ENCODE data around the gene SEC22A.
"Not testable (repeated sequence)": the region's sequence is repeated elsewhere in the genome, so short reads cannot be mapped to it uniquely, and the experiment has no call there.

The SEC22A gene

DNA sequence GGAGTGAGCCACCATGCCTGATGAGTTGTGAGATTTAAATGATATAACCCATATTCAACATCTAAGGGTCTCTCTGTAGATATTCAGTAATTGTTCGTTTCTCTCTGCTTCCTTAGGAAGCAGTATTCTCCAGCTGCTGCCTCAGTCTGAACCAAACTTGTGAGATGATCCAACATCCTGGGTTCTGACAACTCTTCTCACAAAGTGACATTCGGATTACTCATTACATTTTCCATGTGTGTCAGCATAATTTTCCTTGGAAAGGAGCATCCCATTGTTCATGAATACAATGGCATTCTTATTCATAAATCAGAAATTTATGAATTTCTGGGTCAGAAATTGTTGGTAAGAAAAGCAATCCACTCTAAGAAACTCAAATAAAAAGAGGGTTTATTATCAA is 15.0 kb upstream of the SEC22A start:
- no peak for DNase-seq

DNA sequence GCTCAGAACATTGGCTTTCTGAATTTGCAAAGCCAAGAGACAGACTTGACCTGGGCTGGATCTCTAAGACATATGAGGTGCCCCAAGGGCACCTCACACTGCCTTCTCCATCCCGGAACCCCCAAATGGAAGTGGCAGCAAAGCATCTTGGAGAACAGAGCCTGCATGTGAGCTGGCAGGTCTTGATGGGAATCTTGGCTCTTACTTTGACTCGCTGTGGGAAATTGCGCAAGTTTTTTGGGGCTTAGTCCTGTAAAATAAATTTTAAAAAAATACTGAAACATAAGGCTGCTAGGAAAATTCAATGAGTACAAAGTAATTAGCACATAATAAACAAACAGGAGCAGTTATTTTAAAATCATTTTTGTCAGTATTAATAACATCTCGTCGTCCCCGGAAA is 13.7 kb upstream of the SEC22A start:
- no peak for DNase-seq

DNA sequence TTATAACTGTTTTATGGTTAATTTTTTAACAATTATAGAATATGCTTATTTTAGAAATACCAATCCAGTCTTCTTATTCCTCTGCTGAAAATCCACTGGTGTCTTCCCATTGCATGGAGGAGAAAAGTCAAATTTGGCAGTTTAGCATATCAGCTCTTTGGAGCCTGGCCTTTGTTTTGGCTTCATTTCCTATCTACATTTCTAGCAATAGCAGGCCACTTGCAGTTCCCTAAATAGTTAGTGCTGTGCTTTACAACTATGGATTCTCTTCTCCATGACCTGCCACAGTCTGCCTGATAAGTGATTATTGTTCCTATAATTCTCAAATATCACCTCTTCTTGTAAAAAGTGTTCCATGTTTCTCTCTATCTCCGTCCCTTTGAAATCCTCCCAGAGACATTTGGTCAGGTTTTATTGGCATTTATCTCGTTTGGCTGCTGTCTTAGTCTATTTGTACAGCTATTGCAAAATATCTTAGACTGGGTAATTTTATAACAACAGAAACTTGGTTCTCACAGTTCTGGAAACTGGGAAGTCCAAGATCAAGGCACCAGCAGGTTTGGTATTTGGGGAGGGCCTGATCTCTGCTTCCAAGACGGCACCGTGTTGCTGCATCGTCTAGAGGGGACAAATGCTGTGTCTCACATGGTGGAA is 8.2 kb upstream of the SEC22A start:
- peak; percentile 31 for DNase-seq

DNA sequence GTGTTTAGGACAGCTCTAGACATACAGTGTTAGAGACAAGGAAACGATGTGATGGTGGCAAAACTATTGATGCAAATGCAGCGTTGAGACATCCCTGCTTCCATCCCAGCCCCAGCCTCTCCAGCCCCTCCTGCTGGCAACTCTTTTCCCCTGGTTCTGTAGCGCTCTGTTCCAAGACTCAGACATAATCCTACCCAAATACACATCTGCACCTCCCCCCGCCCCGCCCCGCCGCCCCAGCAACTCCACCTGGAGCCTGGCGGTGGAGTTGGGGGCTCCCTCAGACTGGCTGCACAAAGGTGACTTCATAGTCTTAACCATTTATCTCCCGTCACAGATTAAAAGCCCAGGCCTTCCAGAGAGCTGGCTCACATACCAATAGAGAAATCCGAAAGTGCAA is 7.2 kb upstream of the SEC22A start:
- DNase-seq: peak; percentile 86

DNA sequence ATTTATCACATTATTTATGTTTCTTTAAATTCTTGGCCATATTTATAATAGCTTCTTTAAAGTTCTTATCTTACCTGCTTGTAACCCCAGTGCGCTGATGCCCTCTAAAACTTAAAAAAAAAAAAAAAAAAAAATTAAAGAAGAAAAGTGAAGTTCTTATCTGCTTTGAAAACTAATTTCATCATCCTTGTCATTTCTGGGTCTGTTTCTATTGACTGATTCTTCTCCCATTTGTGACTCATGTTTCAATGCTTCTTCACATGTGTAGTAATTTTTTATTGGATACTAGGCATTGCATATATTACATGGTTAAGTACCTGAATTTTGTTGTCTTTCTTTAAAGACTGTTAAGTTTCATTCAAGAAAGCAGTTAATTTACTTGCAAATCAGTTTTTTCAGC is 3.4 kb upstream of the SEC22A start:
- no peak for DNase-seq

DNA sequence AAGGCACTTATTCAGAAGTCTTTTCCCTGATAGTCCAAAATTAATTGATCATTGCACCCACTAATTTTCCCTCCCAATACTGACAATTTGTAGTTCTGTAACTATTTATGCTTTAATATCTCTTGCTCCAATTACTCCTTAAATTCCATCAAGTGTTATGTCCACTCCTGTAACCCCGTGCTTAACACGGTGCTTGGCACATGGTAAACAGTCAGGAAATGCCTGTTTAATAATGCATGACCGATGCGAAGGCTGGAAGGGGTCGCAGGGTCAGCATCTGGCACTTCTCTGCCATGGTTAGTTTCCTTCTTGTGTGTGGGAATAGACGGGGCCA is 553 bp upstream of the SEC22A start:
- no peak for DNase-seq

DNA sequence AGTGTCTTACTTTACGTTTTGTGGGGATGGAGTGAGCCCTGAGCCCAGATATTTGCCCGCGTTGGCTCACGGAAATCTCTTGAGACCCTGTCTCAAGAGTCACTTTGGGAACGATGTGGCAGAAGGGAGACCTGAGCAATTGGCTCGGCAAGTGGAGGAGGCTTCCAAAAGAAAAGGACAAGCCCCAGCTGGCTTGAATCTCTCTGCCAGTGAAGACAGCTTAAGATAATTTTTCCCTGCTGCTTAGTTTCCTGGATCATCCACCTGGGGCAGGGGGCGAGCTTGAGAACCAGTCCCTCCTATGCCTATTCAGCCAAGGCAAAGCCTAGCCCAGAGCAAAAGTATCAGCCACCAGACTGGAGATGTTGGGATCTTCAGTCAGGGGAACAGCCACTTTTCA is 708 bp downstream of the SEC22A start:
- DNase-seq: peak; percentile 72

DNA sequence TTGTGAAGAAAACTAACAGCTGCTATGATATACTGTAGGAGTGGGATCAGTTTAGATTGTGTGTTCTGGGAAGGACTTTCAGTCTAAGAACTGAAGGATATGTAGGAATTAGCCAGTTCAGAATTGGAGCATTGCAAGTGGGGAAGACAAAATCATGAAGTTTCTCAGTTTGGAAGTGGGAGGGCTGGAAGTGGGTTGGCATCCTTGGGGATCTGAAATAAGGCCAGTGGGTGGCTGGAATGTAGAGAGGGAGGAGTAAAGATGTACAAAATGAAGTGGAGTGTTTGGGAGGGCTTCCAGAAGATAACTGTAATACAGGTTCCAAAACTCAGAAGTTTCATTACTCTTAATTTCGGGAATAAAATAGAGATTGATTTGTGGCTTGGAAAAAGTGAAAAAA is 17.2 kb downstream of the SEC22A start:
- no peak for DNase-seq

DNA sequence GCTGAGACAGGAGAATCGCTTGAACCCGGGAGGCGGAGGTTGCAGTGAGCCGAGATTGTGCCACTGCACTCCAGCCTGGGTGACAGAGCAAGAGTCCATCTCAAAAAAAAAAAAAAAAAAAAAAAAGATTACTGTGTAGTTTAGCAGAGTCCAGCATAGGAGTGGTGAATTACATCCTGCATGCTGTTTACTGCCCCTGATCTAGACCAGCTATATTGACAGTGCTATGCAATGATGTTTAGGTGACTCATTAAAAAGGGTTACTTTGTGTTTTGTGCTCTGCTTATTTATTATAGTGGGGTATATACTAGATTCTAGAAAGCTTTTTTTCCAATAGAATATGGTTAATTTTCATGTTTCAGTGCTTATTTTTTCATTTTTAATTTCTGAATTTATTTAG is 19.6 kb downstream of the SEC22A start:
- DNase-seq: not testable (repeated sequence)

DNA sequence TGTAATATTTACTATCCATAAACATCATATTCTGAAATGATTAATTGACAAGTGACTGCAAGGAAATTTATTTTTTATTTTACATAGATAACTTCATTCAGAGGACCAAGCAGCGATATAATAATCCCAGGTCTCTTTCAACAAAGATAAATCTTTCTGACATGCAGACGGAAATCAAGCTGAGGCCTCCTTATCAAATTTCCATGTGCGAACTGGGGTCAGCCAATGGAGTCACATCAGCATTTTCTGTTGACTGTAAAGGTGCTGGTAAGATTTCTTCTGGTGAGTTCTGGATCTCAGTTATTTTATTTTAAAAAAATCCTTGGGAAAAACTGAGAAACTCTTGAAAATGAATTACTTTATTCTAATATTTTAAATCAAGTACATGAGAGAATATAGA is 23.3 kb downstream of the SEC22A start:
- no peak for DNase-seq

DNA sequence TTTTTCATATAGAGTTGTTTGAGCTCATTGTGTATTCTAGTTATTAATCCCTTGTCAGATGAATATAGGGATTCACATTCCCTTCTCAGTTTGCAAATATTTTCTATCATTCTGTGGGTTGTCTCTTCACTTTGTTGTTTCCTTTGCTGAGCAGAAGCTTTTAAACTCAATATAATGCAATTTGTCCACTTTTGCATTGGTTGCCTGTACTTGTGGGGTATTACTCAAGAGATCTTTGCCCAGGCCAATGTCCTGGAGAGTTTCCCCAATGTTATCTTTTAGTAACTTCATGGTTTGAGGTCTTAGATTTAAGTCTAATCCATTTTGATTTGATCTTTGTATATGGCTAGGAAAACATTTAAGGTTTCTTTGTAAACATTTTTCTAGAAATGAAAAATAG is 24.8 kb downstream of the SEC22A start:
- no peak for DNase-seq

DNA sequence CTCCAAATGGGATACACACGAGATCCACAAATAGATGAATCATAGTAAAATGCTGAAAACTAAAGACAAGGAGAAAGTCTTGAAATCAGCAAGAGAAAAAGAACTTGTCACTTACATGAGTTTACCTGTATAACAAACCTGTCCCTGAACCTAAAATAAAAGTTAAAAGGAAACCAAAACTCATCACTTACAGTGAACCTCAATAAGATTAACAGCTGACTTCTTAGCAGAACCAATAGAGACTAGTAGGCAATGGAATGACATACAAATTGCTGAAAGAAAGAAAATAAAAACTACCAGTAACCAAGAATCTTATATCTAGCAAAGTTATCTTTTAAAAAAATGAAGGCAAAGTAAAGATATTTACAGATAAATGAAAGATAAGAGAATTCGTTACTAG is 27.4 kb downstream of the SEC22A start:
- DNase-seq: no peak

DNA sequence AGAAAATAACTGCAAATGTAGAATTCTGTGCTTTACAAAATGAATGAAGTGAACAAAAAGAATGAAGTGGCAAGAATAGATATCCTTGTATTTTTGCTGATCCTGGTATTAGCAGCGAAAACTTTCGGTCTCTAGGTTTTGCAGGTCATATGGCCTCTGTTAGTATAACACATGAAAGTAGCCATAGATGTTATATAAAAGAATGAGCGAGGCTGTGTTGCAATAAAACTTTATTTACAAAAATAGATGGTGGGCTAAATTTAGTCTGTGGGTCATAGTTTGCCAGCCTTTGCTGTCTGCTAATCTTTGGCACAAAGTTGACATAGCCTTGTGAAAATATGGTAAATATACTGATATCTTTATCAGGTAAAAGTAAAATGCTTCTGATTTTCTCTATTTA is 35.2 kb downstream of the SEC22A start:
- no peak for DNase-seq

DNA sequence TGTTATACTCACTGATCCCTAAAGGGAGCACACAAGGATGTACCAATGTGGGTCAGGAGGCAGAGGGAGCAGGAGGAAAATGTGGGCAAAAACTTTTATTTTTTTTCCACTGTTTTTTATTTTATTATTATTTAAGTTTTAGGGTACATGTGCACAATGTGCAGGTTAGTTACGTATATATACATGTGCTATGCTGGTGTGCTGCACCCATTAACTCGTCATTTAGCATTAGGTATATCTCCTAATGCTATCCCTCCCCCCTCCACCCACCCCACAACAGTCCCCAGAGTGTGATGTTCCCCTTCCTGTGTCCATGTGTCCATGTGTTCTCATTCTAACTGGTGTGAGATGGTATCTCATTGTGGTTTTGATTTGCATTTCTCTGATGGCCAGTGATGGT is 37.4 kb downstream of the SEC22A start:
- DNase-seq: not testable (repeated sequence)

DNA sequence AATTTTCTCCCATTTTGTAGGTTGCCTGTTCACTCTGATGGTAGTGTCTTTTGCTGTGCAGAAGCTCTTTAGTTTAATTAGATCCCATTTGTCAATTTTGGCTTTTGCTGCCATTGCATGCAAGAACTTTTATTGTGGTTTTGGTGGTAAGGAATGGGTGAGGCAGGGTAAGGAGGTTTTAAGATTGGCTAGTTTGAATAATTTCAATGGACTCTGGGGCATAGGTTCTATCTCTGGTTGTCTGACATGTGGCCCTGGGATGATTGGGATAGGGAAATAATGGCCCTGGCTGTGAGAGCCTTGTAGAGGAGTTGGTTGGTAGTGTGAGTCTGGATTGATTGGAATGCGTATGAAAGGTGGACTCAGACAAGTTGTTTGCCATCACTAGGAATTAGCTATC is 38.0 kb downstream of the SEC22A start:
- DNase-seq: no peak

DNA sequence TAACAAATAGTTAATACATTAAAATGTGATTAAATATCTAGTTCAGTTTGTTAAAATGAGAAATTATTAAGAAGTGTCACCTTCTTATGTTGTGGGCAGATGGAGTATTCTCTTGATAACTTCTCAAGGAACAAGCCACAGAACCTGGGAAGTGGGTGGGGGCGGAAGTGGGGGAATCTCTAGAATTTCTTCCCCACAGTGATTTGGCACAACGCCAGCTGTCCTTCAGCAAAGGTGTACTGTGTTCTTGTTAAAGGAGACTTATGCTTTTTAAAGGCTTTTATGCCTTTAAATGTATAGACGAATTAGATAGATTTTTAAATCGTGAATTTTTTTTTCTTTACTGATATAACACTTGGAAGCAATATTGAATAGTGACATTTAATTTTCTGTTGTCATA is 42.4 kb downstream of the SEC22A start:
- DNase-seq: peak; percentile 59

DNA sequence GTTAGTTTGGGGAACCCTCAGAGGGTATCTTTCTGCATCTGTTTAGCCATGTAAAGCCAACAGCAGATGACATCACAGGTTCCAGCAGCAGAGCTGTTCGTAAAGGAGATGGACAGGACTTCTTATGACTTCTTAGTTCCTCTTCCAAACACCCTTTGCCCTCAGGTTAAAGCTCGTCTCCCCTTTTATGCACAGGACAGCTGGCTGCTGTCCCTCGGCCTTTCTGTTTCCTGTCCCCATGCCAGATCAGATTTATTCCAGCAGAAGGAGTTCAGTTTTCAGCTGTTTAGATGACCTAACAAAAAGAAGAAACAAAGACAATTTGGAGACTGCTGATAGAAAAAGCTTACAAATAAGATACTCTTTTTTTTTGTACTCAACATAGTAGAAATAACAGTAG is 45.1 kb downstream of the SEC22A start:
- DNase-seq: peak; percentile 32

DNA sequence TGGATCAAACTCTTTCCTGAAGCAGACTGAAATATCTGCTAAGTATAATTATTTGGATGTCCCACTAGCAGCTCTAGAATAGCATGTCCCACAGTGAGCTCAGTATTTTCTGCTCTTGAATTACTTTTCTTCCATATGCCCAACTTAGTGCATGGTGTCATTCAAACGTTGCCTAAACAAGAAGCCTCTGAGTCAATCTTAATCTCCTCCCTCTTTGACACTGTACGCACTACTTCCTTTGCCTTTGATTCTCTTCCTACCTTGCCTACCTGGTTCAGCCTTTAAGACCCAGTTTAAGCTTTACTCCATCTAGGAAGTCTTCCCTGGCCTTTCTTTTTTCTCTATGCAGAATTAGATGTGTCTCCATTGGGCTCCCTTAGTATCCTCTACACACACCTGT is 54.5 kb downstream of the SEC22A start:
- DNase-seq: no peak

DNA sequence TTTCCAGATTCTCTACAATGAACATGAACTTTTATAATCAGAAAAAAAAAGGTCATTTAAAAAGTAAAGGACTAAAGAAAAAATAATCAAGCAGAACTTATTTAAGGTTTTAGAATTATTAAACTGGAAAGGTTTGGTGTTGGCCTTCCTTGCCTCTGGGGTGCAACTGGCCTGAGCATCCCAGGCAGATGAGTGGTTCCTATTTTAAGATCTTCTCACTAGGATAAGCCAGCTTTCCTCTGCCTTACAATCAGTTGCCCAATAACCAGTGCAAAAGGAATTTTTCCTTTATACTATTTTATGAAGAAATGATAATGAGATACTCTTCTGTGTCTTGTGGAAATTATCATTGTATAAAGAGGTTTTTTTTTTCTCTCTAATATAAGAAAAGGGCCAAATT is 56.6 kb downstream of the SEC22A start:
- no peak for DNase-seq

DNA sequence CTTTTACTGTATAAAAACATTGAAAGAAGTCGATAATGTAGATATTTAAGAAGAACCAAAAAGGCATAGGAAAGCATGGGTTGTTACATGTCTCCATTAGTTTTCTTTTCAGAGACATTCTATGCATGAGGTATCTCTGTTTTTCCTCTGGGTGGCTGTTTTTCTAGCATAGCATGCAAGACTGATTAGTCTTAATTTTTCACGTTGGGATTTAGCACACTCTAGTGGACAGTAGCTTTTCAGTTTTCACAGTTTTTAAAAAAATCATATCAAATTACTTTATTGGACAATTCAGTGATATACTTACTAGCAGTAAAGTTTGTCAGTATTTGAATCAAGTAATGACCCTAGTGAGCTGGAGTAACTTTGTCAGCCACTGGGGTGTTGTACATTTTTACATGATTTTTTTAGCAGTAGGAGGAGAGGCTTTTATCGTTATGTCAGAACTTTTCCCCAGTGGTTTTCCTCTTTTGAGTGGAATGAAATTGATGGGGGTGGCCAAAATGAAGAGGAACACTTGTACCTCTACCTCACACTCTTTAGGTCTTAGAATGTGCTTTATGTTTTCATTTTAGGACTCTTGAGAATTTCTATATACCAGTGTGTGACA is 57.2 kb downstream of the SEC22A start:
- DNase-seq: peak; percentile 70

DNA sequence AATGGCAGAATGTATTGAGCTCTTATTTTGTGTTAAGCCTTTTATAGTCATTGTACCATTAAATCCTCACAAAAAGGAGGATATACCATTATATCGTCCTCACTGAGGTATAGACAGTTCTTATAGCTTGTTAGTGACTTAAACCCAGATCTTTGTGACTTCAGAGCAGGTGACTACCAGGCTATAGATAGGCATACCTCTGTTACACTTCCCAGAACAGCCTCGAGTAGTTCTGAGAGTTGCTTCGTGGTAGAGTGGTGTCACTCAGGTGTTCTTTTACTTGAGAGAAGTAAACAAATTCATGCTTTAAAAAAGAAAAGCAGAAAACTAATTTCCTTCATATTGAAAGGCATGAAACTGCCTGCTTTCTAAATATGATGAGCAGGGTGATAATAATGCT is 59.9 kb downstream of the SEC22A start:
- DNase-seq: peak; percentile 23

DNA sequence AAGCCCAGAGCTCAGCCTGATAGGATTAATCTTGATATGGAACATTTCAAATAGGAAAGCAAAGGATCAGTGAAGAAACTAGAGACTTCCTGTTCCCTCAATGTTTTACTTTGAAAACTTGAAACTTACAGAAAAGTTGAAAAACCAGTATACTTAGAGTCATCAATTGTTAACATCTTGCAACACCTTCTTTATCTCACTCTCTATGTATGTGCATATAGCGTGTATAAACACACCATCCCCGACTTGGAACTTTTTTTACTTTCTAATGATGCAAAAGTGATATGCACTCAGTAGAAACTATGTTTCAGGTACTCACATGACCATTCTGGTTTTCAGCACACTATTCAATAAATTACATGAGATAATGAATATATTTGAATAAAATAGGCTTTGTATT is 60.5 kb downstream of the SEC22A start:
- peak; percentile 52 for DNase-seq

DNA sequence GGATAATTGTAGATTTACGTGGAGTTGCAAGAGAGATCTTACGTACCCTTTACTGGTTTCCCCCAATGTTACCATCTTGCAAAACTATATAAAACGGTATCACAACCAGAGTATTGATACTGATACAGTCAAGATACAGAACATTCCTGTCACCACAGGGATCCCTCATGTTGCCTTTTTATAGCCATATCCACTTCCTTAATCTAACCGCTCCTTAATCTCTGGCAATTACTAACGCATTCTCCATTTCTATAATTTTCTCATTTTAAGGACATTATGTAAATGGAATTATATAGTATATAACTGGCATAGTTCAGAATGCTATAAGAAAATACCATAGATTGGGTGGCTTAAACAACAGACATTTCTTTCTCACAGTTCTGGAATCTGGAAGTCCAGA is 61.1 kb downstream of the SEC22A start:
- no peak for DNase-seq

DNA sequence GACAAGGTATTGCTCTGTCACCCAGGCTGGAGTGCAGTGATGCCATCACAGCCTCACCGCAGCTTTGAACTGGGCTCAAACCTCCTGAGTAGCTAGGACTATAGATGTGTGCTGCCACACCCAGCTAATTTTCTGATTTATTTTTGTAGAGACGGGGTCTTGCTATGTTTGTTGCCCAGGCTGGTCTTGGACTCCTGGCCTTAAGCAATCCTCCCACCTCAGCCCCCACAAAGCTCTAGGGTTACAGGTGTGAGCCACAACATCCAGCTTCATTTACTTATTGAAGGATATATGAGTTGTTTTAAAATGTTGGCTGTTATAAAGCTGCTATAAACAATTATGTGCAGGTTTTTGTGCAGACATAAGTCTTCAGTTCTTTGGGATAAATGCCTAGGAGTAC is 62.2 kb downstream of the SEC22A start:
- DNase-seq: no peak

DNA sequence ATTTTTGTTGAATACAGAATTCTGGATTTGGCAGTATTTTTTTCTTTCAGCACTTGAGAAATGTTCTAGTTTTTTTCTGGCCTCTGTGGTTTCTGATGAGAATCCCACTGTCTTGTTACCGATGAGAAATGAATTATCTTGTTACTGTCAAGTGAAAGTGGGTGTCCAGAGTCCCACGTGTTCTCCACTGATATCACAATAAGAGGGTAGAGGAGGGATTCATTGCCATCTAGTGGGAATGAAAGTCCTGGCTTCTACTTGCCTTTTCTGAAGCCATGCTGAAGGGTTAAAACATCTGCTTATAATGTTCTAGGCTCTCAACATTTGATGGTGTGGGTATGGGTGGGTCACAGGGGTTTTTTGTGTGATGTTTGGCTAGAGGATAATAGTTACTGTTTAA is 66.1 kb downstream of the SEC22A start:
- peak; percentile 65 for DNase-seq

DNA sequence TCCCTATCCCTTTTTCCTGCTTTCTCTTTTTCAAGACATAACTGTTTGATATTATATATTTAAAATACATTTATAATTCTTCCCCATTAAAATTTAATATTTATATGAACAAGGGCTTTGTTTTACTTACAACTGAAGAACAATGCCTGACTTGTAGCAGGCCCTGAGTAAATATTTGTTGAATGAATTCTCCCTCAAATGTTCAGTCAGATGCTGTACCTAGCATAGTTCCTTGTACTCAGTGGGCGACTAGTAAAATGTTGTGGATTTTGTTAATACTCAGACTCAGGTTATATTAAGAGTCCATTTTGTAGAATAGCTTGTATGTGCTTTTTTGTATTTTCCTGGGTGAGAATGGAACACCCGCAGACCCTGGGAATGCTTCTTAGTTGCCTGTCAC is 69.1 kb downstream of the SEC22A start:
- no peak for DNase-seq
